Stimulated activated CD8-positive, alpha-beta memory T cell treated with anti-CD3 and anti-CD28 coated beads, Interleukin-12 subunit alpha, Interleukin-12 subunit beta, amount 100 ng/mL, for 4 hours (primary cell): Measurements from ENCODE around the gene EBF3.

Experiments
- DNase-seq: peaks from one replicate; pipeline ENCODE4 v3.0.0-alpha.2; 2020; ENCODE audit warnings: low read depth

EBF3 gene

DNA sequence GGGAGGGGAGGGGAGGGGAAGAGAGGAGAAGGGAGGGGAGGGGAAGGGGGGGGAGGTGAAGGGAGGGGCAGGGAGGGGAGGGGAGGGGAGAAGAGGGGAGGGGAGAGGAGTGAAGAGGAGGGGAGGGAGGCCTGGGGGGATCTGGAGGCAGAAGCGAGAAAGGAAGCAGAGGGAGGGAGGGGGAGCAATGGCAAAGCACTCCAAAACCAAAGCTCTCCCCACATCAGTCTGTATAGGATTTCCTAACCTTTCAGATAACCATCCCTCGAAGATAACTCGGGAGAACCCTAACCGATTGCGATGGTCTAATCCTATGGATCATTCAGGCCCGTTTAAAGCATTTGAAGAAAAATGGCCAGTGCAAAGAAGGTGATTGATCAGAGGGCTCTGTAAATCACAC, 19.0 kb downstream of the EBF3 start:
- DNase-seq = no peak

DNA sequence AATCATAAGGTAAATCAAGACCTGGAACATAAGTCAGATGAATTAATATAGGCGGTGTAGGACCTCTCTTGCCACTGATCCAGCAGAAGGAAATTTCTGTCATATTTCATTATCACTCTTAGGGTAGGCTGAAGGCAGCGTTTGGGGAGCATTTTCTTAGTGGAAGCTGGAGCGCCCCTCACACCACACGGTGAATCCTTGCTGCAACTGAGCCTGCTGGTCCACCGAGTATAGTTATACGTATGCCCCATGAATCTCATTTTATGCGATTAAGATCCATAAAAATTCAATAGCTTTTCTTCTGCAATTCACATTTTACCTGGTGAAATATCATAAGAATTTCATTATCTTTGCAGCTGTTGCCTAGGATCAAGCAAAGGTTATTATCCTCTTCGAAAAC, 19.6 kb downstream of the EBF3 start:
- DNase-seq = no peak

DNA sequence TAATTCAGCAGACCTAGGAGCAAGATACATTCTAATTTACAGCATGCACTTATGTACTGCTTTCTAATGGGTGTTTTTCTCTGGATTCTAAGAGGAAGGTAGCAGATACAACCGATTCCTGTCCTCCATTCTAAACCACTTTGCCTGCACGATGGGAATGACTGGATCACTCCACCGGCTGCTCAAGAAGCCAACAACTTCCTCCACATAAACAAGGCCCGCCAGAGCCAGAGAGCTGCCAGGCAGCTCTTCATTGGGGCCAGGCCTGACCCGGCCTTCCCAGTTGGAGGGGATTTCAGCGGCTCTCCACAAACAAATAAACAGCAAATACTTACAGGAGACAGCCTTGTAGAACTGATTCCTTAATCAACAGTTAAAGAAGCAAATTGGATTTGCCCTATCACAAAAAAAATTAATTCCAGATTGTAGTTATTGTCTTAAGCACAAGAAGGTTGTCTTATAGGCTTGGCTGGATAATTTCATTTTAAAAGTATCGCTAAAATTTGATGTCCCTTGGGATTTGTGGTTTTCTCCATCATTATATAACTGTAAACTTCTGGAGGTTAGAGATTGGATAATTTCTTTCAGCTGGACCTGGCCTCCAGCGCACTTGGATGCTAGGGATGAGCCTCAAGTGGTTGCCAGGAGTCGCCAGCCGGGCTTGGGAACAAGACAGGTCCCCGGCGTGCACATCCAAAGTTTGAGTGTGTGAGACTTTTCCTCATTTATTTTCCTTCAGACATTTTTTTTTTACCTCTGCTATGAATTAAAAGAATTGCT, 20.9 kb downstream of the EBF3 start:
- no peak for DNase-seq

DNA sequence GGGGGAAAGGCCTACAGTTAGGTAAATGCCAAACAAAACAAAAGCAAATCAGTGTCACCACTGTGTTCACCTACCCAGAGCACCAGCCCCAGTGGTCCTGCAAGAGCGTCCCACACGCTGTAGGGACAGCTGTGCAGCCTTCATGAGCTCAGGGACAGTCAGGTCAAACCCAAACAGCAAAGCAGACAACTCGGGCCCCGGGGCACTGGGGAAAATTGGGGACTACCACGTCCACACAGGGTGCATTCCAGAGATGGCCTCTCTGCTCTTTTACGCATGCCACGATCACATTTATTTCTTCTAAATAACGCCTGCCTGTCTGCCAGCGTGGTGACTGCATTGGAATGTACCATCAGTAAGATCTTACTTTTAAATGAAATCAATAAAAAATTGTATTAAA, 21.7 kb downstream of the EBF3 start:
- no peak for DNase-seq

DNA sequence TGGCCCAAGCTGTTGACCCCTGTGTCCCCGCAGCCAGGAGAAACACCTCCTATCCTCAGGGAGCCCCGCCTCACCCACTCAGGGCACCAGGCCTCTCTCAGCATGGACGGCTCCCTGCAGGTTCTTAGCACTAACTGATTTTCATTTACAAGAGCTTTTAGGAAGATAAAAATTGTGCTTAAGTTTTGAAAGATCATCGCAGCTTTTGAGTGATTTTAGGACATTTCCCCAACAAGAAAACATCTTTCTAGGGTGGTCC, 22.1 kb downstream of the EBF3 start:
- no peak for DNase-seq

DNA sequence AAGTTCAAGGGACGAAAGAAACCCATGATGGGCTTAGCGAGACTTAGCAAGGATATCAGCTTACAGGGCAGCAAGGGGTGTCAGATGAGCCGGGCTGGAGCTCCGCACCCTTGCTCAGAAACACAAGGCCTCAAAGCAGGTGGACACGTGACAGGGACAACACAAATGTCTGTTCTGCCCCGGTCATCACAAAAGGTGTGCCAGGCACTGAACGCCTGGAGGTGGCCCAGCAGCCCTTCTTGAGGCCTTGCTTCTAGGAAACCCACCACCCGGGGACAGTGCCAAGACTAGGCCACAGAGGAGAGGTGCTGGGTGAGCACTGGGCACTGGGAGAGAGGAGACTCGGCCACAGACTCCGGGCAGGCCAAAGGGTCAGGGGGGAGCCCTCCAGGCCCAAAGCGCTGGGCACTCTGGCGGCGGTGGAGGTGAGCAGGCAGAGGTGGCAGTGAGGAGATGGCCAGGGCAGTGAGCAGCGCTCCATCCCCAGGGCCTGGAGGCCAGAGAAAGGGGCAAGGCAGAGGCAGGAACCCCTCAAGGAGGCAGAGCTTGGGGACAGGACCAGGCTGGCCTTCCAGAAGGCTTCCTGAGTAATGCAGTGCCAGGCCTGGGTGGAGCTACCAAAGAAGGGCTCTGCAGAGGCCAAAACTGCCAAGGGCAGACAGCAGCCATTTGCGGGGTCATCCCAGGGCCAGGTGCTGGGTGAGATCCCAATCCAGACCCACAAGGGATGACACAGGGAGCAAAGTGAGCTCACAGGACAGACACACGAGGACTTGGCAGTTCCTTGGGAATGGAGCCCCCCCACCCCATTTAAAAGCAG, 22.7 kb downstream of the EBF3 start:
- no peak for DNase-seq

DNA sequence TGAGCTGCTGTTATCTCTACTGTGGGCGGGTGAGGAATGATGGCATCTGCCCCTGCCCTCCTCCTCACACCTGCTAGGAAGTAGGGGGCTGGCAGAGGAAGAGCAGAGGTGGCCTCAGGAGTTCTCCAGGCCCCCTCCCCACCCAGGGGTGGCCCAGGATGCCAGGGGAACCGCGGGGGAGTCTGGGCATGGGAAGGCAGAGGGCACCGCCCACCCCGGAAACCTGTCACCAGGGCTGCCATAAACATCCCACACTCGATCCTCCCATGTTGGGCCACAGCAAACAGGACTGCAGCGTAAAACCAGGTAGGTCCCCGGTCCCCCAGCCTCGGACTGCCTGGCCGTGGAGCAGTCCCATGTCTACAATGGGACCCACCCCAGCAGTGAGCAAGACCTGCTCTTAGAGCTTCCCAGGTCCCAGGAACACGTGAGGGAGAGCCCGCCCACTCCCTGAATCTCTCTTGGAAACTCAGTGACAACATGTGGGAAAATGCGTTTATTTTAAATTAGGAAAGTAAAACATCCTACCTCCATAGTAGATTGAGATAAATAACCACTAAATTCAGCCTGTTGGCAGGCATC, 23.4 kb downstream of the EBF3 start:
- DNase-seq = no peak

DNA sequence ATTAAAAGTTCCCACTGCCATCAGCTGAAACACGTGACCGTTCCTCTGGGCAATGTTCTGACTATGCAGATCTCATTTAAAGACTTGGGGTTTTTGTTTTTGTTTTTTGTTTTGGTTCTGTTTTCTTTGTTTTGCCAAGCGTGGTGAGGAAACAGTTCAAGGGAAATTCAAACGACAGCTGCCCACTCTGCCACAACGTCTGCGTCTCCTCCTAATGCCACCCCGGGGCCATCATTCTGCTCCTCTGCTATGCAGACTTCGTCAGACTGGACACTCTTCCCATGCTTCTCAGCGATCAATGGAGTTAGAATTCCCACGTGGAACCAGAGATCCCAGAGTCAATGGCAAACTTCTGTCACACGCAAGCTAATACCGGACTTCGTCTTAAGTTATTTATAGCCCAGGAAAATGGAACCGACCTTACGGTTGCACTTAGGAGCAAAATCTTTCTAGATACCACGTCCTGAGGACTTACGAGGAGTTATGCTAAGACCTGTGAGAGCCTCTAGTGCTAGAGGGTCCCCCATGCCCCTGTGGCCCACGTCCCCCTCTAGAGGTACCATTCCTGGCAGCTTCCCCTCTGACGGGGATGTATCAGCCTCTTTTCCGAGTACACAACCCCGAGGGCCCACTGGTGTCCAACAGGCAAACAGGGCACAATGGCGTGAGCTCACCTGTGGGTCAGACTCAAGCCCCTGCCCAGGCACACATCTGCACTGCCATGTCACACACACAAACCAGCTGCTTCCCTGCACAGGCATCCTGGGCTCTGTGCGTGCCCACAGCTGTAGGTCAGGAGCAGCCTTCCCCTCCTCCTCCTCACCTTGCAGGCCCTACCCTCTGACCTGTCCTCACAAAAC, 24.4 kb downstream of the EBF3 start:
- DNase-seq = no peak

DNA sequence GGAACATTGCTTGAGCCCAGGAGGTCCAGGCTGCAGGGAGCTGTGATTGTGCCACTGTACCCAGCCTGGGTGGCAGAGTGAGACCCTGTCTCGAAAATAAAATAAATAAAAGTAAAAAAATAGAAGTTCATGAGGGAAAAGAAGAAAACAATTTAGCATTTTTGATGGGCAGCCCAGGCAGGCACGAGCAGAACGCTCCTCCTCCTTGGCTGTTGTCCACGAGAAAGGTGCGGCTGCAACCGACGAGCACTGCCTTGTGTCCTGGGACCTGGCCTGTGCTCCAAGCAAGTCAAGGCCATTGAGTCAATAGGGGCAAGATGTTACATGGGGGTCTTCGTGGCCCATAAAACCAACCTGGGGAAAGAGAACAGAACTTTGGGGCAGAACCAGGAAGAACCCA, 25.6 kb downstream of the EBF3 start:
- DNase-seq = no peak

DNA sequence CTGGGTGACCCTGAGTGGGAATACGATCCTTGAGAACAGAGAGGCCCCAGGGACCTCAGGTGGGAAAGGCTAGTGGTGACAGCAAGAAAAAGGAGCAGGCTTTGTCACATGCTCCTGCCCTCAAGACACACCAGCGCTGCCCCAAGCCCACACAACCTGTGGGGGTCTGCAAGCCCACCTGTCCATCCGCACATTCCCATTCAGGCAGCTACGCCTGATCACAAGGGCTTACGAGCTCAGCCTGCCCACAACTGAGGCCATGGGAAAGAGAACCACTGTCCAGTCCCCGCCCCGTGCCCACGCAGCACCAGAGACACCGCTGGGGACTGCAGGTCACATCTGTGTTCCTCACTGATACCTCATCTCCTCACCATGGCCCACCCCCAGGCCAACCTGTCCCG, 26.7 kb downstream of the EBF3 start:
- DNase-seq = no peak

DNA sequence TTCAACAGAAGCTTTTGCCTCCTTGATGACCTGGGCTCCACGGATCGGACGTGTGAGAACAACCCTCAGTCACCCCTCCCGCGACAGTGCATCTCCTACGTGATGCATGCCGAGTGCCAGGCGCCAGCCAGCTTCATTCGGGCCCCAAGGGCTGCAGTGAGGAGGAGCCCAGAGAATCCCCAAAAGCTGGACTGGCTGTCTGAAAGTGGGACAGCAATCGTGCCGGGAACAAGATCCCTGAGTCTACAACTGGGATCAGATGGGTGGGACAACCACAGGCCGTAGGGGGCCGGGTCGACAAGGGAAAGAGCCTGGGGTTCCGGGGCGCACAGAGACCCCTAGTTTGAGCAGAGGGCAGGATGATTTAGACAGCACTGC, 27.2 kb downstream of the EBF3 start:
- DNase-seq = no peak

DNA sequence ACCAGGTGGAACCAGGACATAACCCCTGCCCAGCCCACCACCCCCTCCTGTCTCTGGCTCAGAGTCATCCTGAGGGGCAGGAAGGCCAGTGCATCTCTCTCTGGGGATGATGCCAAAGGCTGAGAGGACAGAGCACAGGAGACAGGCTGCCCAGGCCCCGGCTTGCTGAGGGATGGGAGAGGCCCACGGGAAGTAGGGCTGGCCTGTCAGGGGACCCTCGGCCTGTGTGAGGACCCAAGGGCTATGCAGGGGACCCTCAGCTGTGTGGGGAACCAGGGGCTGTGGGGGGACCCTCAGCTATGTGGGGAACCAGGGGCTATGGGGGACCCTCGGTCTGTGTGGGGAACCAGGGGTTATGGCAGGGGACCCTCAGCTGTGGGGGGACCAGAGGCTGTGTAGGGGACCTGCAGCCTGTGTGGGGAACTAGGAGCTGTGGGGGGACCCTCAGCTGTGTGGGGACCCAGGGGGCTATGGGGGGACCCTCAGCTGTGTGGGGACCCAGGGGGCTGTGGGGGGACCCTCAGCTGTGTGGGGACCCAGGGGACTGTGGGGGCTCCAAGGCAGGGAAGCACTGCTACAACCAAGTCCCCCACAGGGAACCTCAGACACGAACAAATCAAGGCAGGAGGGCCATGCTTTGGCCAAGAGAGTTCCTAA, 27.7 kb downstream of the EBF3 start:
- DNase-seq = no peak

DNA sequence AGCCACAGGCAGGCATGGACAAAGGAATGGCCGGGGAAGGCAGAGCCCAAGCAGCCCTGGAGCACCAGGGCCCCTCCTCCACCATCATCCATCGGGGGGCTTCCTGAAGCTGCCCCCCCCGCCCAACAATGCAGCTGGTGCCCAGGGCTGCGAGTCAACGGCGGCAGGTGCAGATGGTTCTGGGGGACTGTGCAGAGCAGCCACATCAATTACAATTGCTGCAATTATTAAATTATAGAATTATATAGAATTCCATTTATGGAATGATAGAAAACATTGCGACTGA, 28.3 kb downstream of the EBF3 start:
- no peak for DNase-seq

DNA sequence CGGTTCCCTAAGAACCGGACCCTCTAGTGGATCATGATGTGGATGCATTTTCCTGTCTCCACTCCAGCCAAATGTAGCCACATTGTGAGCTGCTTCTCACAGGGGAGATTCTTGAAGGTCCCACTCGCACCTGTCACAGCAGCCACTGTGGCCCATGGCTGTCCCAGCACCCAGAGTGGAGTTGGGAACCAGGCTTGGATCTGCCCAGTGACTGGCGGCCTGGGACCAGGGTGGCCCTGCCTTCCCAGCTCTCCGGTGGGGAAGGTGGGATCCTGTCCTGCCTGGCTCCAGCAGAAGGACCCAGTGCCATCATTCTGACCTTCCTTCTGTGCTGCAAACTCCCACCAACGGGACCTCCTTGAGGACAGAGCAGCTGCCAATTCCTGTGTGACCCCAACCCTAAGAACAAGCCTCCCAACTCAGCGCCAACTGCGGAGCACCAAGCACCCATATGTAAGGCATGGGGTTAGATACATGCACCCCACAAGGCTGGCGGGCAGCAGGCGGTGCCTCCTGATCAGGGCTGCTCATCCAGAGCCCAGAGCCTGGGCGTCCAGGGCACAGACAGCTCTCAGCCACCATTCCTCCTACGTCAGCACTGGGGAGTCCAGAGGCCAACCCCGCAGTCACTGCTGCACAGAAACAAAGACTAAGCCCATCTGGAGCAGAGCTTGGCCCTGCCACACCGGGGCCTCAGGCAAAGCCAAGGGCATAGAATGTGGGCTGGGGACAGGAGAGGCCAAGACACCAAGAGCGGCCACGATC, 28.8 kb downstream of the EBF3 start:
- no peak for DNase-seq

DNA sequence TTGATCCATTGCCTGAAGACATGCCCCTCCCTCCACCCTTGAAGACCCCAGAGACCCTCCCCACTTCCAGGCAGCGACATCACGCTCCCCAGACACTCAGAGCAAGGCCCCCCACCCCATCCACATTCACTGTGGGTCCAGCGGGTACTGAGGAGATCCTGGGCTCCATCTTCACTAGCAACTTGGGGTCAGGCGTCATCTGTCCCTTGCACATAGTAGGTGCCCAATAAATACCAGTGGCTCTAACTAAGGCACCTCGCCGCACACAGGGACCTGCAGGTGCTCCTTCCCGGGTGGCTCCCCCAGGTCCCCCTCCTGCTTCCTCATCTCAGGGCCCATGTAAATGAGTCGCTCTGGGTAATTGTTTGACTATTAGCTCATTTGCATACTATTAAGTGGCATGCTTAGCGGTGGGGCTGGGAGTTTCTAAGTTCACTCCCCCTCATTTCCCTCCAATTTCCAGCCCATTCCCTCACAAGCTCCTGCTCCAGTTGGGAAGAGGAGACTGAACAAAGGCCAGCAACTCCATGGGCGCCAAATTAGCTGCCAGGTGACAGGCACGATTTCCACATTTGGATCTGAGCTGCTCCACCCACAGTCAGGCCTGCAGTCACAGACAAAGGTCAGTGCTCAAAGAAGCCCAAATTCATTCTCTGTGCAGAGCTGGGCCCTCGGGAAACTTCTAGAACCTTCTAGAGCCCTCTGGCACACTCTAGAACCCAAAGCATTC, 29.7 kb downstream of the EBF3 start:
- no peak for DNase-seq

DNA sequence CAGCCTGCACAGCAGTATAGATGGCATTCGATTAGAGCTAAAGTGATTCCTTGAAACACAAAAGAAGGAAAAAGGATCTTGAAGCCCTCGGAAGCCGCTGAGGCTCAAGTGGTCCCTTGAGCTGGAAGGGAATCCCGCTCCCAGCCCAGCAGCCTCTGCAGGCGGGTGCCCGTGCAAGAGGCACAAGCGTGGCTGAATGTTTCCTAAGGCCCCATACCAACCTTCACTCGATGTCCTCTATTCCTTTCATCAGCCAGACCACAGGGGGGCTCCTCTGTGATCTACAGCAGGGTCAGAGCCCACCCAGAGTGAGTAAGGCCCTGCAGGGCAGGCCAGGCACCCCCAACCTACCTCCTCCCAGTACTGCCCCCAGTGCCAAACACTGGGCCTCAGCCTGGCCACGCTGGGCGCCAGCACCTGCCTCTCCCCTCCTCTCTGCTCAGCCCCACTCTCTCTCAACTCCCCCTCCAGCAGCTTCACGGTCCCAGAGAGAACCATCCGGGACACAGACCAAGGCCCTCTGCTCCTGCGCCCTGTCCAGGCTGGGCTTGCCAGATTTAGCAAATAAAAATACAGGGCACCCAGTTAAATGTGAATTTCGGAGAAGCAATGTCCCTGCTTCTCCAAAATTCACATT, 30.5 kb downstream of the EBF3 start:
- DNase-seq = no peak

DNA sequence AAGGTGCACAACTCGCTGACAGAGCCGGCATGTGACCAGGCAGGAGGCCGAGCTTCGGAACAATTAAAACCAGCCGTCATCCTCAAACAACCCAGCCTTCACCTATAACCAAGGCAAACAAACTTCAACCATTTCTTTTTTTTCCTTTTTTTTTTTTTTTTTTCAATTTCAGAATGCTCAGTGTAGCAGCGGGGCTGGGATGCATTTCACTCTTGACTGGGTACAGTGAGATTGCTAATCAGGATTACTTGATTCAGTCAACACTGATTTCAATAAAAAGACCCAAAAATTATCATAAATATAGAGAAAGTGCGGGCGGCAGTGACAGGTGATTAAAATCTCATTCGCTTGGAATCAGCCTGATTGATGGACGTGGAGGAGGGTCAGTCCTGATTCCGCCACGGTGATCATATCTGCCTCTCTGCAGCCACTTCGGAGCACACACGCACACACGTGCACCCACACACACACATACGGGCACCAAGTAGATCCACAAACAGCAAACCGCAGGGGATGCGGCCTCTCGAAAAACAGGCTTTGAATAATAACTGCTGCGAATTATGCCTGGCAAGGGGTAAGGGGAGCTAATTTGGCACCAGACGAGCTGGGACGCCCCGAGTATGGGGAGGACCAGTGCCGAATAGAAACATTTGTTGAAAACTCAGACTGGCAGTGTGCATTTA, 31.2 kb downstream of the EBF3 start:
- no peak for DNase-seq

DNA sequence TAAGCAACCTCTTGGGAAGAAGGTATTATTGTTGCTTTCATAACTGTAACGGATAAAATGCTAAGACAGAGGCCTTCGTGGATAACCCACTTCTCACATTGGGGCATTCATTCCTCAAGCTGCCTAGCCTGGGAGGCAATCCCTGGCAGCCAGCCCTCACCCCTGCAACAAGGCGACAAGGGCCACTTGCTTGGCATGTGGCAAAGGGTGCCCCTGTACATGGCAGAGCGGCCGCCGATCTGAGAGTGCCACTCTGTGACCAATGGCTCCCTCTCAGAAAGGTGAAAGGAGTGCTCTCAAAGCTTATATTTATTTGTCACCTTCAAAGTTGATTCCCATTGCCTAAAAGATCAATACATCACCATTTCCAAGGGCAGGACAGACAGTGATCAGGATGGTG, 31.9 kb downstream of the EBF3 start:
- no peak for DNase-seq

DNA sequence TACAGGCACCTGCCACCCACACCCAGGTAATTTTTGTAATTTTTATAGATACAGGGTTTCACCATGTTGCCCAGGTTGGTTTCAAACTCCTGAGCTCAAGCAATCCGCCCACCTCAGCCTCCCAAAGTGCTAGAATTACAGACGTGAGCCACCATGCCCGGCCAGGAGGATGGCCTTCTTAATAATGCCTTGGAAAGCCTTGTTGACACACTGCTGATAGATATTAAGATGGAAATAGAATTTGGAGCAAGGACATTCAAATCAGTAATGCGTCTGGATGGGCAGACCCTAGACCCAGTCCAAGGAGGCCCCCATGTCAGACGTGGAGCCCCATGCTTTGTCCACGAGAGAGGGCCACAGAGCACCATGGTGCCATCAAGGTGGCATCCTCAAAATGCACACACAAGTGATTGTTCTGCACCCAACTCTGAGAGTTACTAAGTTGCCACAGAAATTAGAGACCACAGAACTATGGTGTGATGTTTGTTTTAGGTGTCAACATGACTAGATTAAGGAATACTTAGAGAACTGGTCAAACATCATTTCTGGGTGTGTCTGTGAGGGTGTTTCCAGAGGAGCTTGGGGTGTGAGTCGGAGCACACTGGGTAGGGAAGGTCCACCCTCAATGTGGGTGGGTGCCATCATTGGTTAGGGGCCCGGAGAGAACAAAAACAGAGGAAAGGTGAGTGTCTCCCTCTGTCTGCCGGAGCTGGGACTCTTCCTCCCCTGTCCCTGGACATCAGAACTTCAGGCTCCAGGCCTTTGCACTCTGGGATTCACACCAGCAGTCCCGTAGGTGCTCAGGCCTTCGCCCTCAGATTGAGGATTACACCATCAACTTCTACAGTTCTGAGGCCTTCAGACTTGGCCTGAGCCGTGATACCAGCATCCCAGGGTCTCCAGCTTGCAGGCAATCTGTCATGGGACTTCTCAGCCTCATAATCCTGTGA, 34.5 kb downstream of the EBF3 start:
- no peak for DNase-seq
